LNCAP (cell line): ENCODE data around the gene LTBP1.

Experiments used
- CTCF ChIP-seq: fragments of 450-650 bp; IDR thresholded peaks from 2 replicates; pipeline ENCODE4 v1.5.1; 2017; ENCODE audit warnings: mild to moderate bottlenecking

The LTBP1 gene

DNA sequence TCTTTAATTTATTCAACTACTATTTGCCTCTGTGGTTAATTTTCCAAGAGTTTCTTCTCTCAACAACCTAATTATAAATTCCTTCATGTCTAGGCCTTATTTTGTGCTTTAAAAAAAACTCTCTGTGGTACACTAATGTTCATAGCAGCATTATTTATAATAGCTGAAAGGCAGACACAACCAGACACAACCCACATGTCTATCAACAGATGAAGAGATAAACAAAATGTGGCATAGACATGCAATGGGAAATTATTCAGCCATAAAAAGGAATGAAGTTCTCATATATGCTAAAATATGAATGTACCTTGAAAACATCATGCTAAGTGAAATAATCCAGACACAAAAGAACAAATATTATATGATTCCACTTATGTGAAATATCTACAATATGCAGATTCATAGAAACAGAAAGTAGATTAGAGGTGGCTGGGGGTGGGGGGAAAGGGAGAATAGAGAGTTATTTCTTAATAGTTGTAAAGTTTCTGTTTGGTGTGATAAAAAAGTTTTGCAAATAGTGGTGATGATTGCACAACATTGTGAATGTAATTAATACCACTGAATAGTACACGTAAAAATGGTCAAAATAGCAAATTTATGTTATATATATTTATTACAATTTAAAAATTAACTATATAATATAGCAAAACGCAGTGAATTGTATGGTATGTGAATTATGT, 501.6 kb downstream of the LTBP1 start:
- no peak for TF ChIP-seq CTCF
